OCI-LY3 (cell line): ENCODE data around the gene FAHD1.

Experiments used
- H2AFZ ChIP-seq: fragments of 200-600, 300-600 bp; shearing (Covaris generic); 2 replicates; pipeline ENCODE4 v1.6.0; 2014; ENCODE audit warnings: antibody characterized with exemption, low read depth, low read length
- H3K27ac ChIP-seq: fragments of 200-600, 300-600 bp; sonication (generic); 2 replicates; pipeline ENCODE4 v1.5.1; 2014; ENCODE audit warnings: mild to moderate bottlenecking, low read length, moderate library complexity, mixed read lengths
- H3K27me3 ChIP-seq: fragments of 200-600, 300-600 bp; sonication (generic); 2 replicates; pipeline ENCODE4 v1.6.1; 2014; ENCODE audit warnings: low read depth, low read length, mixed read lengths
- H3K36me3 ChIP-seq: fragments of 200-600, 300-600 bp; sonication (generic); replicated peaks from 2 replicates; pipeline ENCODE3; 2014; ENCODE audit warnings: low read depth, low read length, mixed read lengths
- H3K4me1 ChIP-seq: fragments of 300-600, 200-600 bp; sonication (generic); 2 replicates; pipeline ENCODE4 v1.6.1; 2014; ENCODE audit warnings: low read length, mixed read lengths
- H3K4me2 ChIP-seq: fragments of 200-600, 300-600 bp; sonication (generic); 2 replicates; pipeline ENCODE4 v1.6.1; 2014; ENCODE audit warnings: low read length, mixed read lengths
- H3K4me3 ChIP-seq: fragments of 300-600, 200-600 bp; sonication (generic); 2 replicates; pipeline ENCODE4 v1.5.1; 2014; ENCODE audit warnings: antibody characterized with exemption, mild to moderate bottlenecking, low read length, moderate library complexity
- H3K79me2 ChIP-seq: fragments of 300-600, 200-600 bp; shearing (Covaris generic); 2 replicates; pipeline ENCODE4 v1.6.1; 2014; ENCODE audit warnings: mild to moderate bottlenecking, low read length, mixed read lengths
- H3K9ac ChIP-seq: fragments of 300-600, 200-600 bp; shearing (Covaris generic); 2 replicates; pipeline ENCODE4 v1.6.0; 2014; ENCODE audit warnings: mild to moderate bottlenecking, low read length, moderate library complexity
- H3K9me3 ChIP-seq: fragments of 200-600, 300-600 bp; shearing (Covaris generic); 2 replicates; pipeline ENCODE4 v1.6.1; 2014; ENCODE audit warnings: low read length, mixed read lengths; ENCODE audit not compliant: insufficient read depth
- H4K20me1 ChIP-seq: fragments of 200-600, 300-600 bp; sonication (generic); 2 replicates; pipeline ENCODE4 v1.6.1; 2016; ENCODE audit warnings: low read length, mixed read lengths; ENCODE audit not compliant: insufficient read depth
- CTCF ChIP-seq: fragments of 200-600, 300-600 bp; sonication (generic); IDR thresholded peaks from 2 replicates; pipeline ENCODE4 v1.5.1; 2014; ENCODE audit warnings: antibody characterized with exemption, low read length, low read depth
- EZH2phosphoT487 ChIP-seq: fragments of 200-600 bp; shearing (Covaris generic); IDR thresholded peaks from 2 replicates; pipeline ENCODE4 v1.6.1; 2018; ENCODE audit warnings: antibody characterized with exemption, mixed run types, low read depth

The FAHD1 gene

GRCh38 chr16:1839554-1839953 lies 12.5 kb downstream of the FAHD1 start:
- Histone ChIP-seq H3K4me3 (no peak overlapping the region), H3K9me3 (no peaks in the 10 kb centered on the region), H3K27me3 (no peaks in the 10 kb centered on the region), H3K4me1 (no peaks in the 10 kb centered on the region), H3K9ac (no peak overlapping the region), H3K79me2 (no peaks in the 10 kb centered on the region), H3K36me3 (no peaks in the 10 kb centered on the region), H2AFZ (no peak overlapping the region), H3K27ac (no peak overlapping the region), H3K4me2 (no peak overlapping the region), H4K20me1 (no peaks in the 10 kb centered on the region)
- TF ChIP-seq EZH2phosphoT487: no peak
- TF ChIP-seq CTCF: no peak

GRCh38 chr16:1845985-1846384 lies 19.0 kb downstream of the FAHD1 start:
- Histone ChIP-seq H4K20me1 (no peaks in the 10 kb centered on the region), H3K36me3 (no peaks in the 10 kb centered on the region), H3K79me2 (no peaks in the 10 kb centered on the region), H2AFZ (no peak overlapping the region), H3K27me3 (no peaks in the 10 kb centered on the region), H3K4me2 (no peak overlapping the region), H3K9ac (no peak overlapping the region), H3K27ac (no peak overlapping the region), H3K4me1 (no peaks in the 10 kb centered on the region), H3K4me3 (no peak overlapping the region), H3K9me3 (no peaks in the 10 kb centered on the region)
- TF ChIP-seq CTCF (no peak), EZH2phosphoT487 (no peak)

GRCh38 chr16:1846416-1846815 lies 19.4 kb downstream of the FAHD1 start:
- H3K4me1 ChIP-seq: no peaks in the 10 kb centered on the region
- H3K4me3 ChIP-seq: no peak overlapping the region
- H2AFZ ChIP-seq: no peak overlapping the region
- H3K9me3 ChIP-seq: no peaks in the 10 kb centered on the region
- TF ChIP-seq EZH2phosphoT487 (no peak), CTCF (no peak)
- H3K4me2 ChIP-seq: no peak overlapping the region
- H4K20me1 ChIP-seq: no peaks in the 10 kb centered on the region
- no peaks in the 10 kb centered on the region for H3K79me2 ChIP-seq
- no peaks in the 10 kb centered on the region for H3K36me3 ChIP-seq
- no peaks in the 10 kb centered on the region for H3K27me3 ChIP-seq
- no peak overlapping the region for H3K27ac ChIP-seq
- no peak overlapping the region for H3K9ac ChIP-seq

- no peak overlapping the region for H3K4me2 ChIP-seq
- no peak overlapping the region for H3K4me3 ChIP-seq
Measured at GRCh38 chr16:1850981-1851380, 24.0 kb downstream of the FAHD1 start.

More at GRCh38 chr16:1850981-1851380, 24.0 kb downstream of the FAHD1 start:
- H3K79me2 ChIP-seq: no peaks in the 10 kb centered on the region
- H3K4me1 ChIP-seq: no peaks in the 10 kb centered on the region
- no peaks in the 10 kb centered on the region for H4K20me1 ChIP-seq
- H3K36me3 ChIP-seq: no peaks in the 10 kb centered on the region
- TF ChIP-seq CTCF (no peak), EZH2phosphoT487 (no peak)
- no peak overlapping the region for H3K27ac ChIP-seq
- no peak overlapping the region for H2AFZ ChIP-seq
- no peaks in the 10 kb centered on the region for H3K9me3 ChIP-seq
- H3K9ac ChIP-seq: no peak overlapping the region
- peaks cover 16% of the 10 kb centered on the region for H3K27me3 ChIP-seq
